Glomerular visceral epithelial cell (primary cell): Measurements from ENCODE around the gene CACNA1A.
A peak's percentile ranks its signal among the peaks of the same experiment; 100 is the strongest.
"Not testable (repeated sequence)": the region's sequence is repeated elsewhere in the genome, so short reads cannot be mapped to it uniquely, and the experiment has no call there.

Source experiments
- DNase-seq: peaks from one replicate; pipeline ENCODE4 v3.0.0-alpha.2; 2016; ENCODE audit errors: extremely low spot score

CACNA1A gene

GRCh38 chr19:13427273-13428051 lies 78.8 kb downstream of the CACNA1A start:
- no peak for DNase-seq

- not testable (repeated sequence) for DNase-seq
Observed at GRCh38 chr19:13425875-13426274, 80.4 kb downstream of the CACNA1A start.

DNA sequence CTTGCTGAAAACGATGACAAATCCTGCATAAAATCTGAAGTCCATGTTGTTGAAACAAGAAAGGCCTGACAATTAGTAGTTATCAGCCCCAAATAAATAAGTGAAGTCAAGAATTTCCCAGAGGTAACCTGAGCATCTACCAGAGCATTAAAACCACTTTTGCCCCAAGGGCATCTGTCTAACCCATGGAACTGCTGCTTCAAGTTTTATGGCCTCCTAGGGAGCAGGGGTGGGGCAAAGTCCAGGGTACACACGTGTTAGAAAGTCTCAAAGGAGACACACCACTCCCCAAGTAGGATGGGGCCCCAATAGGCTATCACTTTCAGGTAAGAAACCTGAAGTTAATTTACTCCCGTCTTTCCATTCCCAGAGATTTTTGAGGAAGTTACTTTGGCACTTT lies 81.1 kb downstream of the CACNA1A start:
- DNase-seq, result no peak

GRCh38 chr19:13420780-13421179 lies 85.5 kb downstream of the CACNA1A start:
- DNase-seq, result no peak

GRCh38 chr19:13417054-13417453 lies 89.2 kb downstream of the CACNA1A start:
- DNase-seq, result no peak

- DNase-seq, result no peak
Observed at GRCh38 chr19:13411899-13412298, 94.4 kb downstream of the CACNA1A start.

- DNase-seq, result no peak
Observed at GRCh38 chr19:13410946-13411345, 95.3 kb downstream of the CACNA1A start.

DNA sequence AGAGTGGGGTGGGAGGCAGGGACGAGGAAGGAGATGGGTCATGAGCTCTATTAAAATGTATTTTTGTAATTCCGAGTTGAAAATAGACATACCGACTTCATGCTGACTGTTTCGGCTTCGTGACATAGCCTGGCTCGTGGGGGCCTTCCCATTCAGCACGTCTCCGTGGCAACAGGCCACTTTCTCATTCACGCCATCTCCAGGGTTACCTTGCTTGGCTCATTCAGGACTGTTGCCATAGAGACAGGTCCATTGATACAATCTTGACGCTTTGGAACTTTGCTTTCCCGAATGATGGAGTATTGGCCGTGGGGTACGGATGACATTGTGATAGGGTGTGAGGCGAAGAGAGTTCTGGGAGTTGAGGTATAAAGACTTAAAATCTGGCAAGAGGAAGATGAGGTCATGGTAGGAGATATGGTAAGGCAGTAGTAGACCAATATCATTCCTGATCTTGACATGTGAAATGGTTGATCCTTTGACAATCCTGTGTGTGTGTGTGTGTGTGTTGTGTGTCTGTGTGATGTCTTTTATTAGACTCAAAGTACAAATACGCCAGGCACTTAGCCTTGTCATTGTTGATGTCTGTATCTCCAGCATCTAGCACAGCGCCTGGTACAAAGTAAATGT lies 97.3 kb downstream of the CACNA1A start:
- no peak for DNase-seq

DNA sequence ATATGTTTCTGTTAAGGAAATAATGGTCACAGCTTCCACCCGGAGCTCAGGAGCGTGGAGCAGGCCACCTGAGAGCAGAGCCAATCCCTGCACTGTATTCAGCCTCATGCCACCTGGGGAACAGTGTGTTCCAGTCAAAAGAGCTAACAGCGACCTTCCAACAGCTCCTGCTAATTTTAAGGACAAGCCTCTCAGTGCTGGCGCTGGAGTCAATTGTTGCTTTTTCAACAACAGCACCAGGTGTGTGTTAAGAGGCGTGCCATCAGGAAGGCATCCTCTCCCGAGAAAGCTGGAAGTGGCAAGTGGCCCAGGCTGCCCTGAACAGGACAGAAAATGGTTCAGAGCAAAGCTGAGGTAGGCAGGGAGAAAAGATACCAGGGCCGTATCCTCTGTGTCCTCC lies 102.0 kb downstream of the CACNA1A start:
- DNase-seq, result no peak

DNA sequence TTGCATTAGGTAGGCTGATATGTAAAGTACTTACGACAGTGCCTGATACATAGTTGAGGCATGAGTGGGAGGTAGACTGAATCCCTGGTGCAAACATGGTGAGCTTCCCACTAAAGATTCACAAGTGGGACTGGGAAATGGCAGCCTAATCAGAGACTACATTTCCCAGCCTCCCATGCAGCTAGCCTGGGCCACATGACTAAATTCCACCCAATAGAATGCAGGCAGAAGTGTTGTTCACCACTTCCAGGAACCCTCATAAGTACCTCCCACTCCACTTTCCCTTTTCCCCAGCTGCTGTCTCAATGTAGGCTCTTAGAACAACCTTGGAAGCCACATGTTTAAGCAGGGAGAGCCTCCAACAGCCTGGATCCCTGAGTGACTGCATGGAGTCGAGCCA lies 104.9 kb downstream of the CACNA1A start:
- DNase-seq, result peak; percentile 30

DNA sequence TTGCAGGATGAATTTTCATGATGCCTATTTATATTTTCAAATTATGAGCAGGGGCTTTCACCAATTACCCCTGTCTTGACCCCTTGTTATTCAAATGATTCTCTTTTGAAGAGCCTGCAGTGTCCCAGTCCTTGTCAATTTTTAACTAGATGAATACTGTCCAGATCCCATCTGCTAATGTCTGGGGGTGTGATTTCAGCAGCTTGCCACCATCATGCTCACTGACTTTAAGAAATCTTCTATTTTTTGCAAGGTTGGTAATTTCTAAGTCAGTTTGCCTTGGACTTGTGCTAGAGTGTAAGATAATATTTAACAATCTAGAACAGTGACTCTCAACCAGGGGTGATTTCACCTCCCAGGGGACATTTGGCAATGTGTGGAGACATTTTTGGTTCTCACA lies 106.0 kb downstream of the CACNA1A start:
- DNase-seq, result peak; percentile 31

GRCh38 chr19:13399746-13400145 lies 106.5 kb downstream of the CACNA1A start:
- DNase-seq, result no peak

DNA sequence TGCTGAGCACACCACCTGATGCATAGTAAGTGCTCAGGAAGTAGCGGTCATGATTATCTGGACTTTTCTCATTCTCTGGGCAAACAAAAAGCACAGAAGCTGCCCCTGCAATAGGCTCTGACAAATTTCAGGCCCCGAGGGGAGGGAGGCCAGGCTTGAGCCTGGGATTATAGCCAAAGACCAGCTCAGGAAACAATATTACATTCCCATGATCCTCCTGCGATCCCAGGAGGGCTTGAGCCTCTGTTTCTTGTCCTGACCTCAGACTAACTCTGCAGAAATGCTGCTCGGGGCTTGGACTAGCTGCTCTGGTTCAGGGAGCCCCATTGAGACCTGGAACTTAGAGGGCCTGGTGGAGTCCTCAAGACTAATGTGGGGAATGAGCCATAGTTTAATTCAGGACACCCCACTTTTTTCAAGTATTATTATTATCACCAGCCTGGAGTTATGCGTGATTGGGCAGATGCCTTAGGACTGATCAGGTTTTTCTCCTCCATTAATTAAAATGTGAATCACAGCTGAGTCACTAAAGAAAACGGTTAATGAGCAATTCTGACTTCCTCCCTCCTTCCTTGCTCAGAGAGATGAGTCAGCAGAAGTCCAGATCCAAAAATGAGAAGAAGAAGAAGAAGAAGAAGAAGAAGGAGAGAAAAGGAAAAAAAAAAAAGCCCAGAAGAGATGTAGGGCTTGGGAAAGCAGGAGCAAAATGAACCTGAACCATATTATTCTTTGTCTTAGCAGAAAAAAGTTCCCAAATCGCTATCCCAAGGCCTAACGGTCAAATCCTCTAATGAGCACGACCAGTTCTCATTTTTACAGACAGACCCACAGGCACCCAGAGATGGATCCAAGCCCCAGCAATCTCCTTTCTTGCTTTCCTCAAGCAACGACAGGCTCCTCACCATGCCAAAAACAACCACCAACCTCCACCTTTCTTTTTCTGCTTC lies 107.2 kb downstream of the CACNA1A start:
- peak; percentile 77 for DNase-seq

- no peak for DNase-seq
Observed at GRCh38 chr19:13398182-13398581, 108.1 kb downstream of the CACNA1A start.

DNA sequence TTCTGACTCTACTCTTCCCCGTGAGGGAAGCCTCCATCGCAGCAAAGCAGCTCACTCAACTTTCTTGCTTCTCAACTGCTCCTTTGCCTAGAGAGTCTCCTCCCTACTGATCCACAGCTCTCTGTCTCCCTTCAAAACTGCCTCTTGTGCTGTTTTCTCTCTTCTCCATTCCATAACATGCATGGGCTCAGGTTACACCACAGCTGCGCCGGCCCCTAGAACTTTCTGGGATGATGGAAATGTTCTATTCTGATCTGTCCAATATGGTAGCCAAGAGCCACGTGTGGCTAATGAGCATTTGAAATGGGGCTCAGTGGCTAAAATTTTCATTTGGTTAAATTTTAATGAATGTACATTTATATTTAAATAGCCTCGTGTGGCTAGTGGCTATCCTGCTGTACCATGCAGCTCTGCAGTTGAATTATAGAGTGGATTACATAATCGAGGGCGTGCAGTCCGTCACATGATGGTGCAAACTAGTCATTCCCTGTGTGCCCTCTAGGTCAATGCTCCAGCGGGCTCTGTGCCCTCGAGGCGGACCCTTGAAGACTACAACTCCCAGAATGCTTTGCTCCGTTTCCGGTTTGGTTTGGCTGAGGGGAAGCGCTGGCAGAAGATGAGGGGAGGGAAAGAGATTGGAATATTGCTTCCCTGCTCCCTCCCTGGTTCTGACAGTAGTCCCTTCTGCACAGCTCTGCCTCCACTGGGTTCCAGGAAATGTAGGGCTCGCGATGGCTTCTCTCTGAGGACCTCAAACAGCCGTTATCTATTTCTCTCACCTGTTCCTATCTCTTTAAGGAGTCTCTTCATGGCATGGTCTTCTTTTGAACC lies 109.8 kb downstream of the CACNA1A start:
- DNase-seq, result peak; percentile 40

DNA sequence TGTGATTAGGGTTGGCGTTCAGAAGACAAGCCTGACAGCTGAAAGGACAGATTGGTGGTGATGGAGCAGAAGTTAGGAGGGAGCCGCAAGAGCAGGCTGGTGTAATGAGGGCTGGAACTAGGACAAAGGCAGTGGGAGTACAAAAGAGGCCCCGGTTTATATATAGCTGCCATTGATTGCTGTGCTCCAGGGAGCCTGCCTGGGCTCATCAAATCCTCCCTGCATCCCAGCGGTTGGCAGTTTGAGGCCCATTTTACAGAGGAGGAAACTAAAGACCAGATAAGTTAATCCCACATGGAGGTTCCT lies 123.7 kb downstream of the CACNA1A start:
- no peak for DNase-seq

DNA sequence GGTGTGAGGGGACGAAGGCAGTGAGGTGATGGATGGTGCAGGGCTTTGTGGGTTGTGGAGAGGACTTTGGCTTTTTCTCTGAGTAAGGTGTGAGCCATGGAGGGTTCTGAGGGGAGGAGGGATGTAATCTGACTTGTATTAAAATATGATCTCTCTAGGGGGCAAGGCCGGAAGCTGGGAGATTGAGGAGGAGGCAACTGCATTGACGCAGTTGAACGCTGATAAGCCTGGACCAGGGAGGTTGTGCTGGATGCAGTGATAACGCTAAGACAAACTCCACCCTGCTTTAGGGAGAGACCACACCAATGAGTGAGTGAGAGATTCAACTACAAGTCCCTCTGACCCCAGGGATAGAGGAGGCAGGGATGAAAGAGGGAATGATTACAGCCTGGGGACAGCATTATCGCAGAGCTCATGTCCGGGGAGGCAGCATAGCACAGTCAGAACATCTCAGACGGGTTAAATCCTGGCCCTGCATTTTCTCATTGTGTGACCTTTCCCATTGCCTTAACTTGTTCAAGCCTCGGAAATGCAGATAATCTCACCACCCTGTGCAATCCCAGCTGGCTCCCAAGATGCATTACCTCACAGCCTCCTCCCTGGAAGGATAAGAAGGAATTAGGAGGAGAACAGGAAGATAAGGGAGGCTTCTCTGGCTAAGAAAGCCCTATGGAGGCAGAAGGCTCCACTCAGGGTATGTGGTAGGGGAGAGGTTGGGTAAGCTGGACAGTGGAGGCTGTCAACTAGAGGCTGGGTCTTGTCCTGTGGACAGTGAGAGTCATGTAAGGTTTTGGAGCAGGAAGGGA lies 124.2 kb downstream of the CACNA1A start:
- no peak for DNase-seq

- DNase-seq, result no peak
Observed at GRCh38 chr19:13376537-13376936, 129.7 kb downstream of the CACNA1A start.

DNA sequence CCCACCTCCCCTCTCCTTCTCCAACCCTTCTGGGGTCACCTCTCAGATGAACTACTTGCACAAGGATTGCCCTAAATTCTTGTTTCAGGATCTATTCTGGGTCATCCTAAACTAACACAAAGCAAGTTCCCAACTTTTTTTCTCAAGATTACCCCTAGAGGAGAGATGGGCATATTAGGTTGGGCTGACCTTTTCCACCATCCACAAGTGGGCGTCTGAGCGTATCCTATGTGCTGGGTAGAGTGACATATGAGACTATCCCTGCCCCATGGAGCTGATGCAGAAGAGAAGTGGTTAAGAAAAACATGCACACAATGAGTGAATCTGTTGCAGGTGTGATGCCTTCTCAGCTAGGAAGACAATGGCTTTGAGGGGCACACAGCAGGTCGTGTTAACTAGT lies 132.7 kb downstream of the CACNA1A start:
- DNase-seq, result no peak

GRCh38 chr19:13370948-13371347 lies 135.3 kb downstream of the CACNA1A start:
- no peak for DNase-seq
